GM12878 (cell line): ENCODE results near the gene ADGRL3.

Experiments
- EZH2 ChIP-seq: IDR thresholded peaks from 2 replicates; pipeline ENCODE4 v1.6.1; 2012; ENCODE audit warnings: low read depth, mild to moderate bottlenecking, control low read depth, inconsistent platforms, low read length, borderline replicate concordance; ENCODE audit not compliant: control insufficient read depth
- HDAC2 ChIP-seq: fragments of 200-600 bp; sonication (generic); IDR thresholded peaks from 2 replicates; pipeline ENCODE4 v1.6.1; 2017
- KDM1A ChIP-seq: fragments of 200-600 bp; sonication (generic); IDR thresholded peaks from 2 replicates; pipeline ENCODE4 v1.6.1; 2016; ENCODE audit warnings: borderline replicate concordance
- NR2C2 ChIP-seq: IDR thresholded peaks from 2 replicates; pipeline ENCODE4 v1.6.1; 2011; ENCODE audit warnings: borderline replicate concordance, low read depth; ENCODE audit not compliant: control insufficient read depth, insufficient read length
- SP1 ChIP-seq: IDR thresholded peaks from one replicate; pipeline ENCODE4 v1.6.1; 2011; ENCODE audit warnings: low read depth, low read length
- YY1 ChIP-seq: IDR thresholded peaks from 2 replicates; pipeline ENCODE4 v1.6.1; 2011; ENCODE audit warnings: low read depth, mild to moderate bottlenecking, low read length

DNA sequence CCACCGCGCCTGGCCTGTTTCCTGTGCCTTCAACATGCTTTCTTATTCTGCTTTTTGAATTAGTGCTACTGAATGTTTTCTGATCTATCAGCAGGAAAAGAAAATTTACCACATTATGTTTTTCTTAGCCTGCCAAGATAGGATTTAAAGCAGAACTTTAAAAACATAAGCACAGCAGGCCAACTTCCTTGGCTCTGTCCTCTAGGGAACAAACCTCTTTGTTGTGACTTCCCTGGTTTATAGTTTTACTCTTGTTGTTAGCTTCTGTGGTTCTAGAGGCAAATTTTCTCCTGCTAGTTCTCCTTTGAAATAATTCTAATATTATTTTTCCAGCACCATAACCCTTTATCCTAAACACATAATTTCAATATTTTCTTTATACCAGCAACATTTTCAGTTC lies 605.1 kb downstream of the ADGRL3 start:
- no peak for TF ChIP-seq EZH2
- TF ChIP-seq YY1: no peak
- no peak for TF ChIP-seq HDAC2
- no peak for TF ChIP-seq NR2C2
- no peak for TF ChIP-seq KDM1A
- no peak for TF ChIP-seq SP1
